K562 (cell line): ENCODE measurements around the gene SDR42E2. TPM values are rescaled to one million over a fixed set of nuclear protein-coding genes. Genes with fewer than 3 reads are reported as not detected.

ENCODE experiments used
- CREB3L1 ChIP-seq: fragments of 450-650 bp; IDR thresholded peaks from 2 replicates; pipeline ENCODE4 v1.6.1; 2014; ENCODE audit warnings: low read depth, mild to moderate bottlenecking, moderate library complexity, borderline replicate concordance
- DIDO1 ChIP-seq: fragments of 450-650 bp; IDR thresholded peaks from 2 replicates; pipeline ENCODE4 v1.6.1; 2016; ENCODE audit warnings: low read depth, missing biosample characterization, missing genetic modification characterization
- GABPB1 ChIP-seq: sonication (generic); formaldehyde crosslinking; IDR thresholded peaks from 2 replicates; pipeline ENCODE4 v1.8.0; 2022; ENCODE audit warnings: mild to moderate bottlenecking, missing genetic modification reagents
- HCFC1 ChIP-seq: IDR thresholded peaks from 2 replicates; pipeline ENCODE4 v1.6.1; 2012; ENCODE audit warnings: low read depth, low read length, improper control_type of control experiment
- HEY1 ChIP-seq: fragments of 250-450 bp; sonication (Bioruptor Pico); IDR thresholded peaks from 2 replicates; pipeline ENCODE4 v1.5.0; 2020; ENCODE audit warnings: mild to moderate bottlenecking, moderate library complexity, borderline replicate concordance
- HNRNPL ChIP-seq: fragments of 200-400 bp; formaldehyde crosslinking; IDR thresholded peaks from 2 replicates; pipeline ENCODE4 v1.6.1; 2017; ENCODE audit warnings: low read depth, mild to moderate bottlenecking, low read length
- KHSRP ChIP-seq: fragments of 450-650 bp; IDR thresholded peaks from 2 replicates; pipeline ENCODE4 v1.6.1; 2017
- MCM3 ChIP-seq: fragments of 450-650 bp; IDR thresholded peaks from 2 replicates; pipeline ENCODE4 v1.6.1; 2016
- MCM7 ChIP-seq, 2 experiments: fragments of 450-650 bp; IDR thresholded peaks; 2 replicates each; pipeline ENCODE4 v1.6.1; 2016 to 2018
- POLR3G ChIP-seq: IDR thresholded peaks from 2 replicates; pipeline ENCODE4 v1.6.1; 2011; ENCODE audit not compliant: insufficient read length, insufficient replicate concordance; ENCODE audit errors: extremely low read depth
- PURB ChIP-seq: sonication (generic); formaldehyde crosslinking; IDR thresholded peaks from 2 replicates; pipeline ENCODE4 v1.9.0; 2021; ENCODE audit warnings: low read depth, mild to moderate bottlenecking, missing genetic modification reagents
- RCOR1 ChIP-seq, 2 experiments: IDR thresholded peaks; 2 replicates each; pipeline ENCODE4 v1.6.1; 2012; ENCODE audit warnings: low read depth in 2 of 2, low read length in 2 of 2, borderline replicate concordance in 1 of 2, improper control_type of control experiment in 1 of 2
- RHOXF2B ChIP-seq: fragments of 250-450 bp; sonication (Bioruptor Pico); conservative IDR thresholded peaks from 2 replicates; pipeline ENCODE4 v1.5.1; 2021
- TCF3 ChIP-seq: sonication (generic); formaldehyde crosslinking; IDR thresholded peaks from 2 replicates; pipeline ENCODE4 v1.4.0; 2020; ENCODE audit warnings: mild to moderate bottlenecking, missing genetic modification reagents
- TRIM24 ChIP-seq, 2 experiments: fragments of 450-650 bp; IDR thresholded peaks; 2 replicates each; pipeline ENCODE4 v1.6.1; 2016
- XRCC5 ChIP-seq: fragments of 200-400 bp; formaldehyde crosslinking; IDR thresholded peaks from 2 replicates; pipeline ENCODE4 v1.6.1; 2017; ENCODE audit warnings: low read depth, mild to moderate bottlenecking, low read length
- ZNF347 ChIP-seq: fragments of 450-650 bp; formaldehyde crosslinking; IDR thresholded peaks from 2 replicates; pipeline ENCODE4 v1.4.0; 2020; ENCODE audit warnings: low read depth, mild to moderate bottlenecking, moderate library complexity
- ZNF586 ChIP-seq: fragments of 450-650 bp; formaldehyde crosslinking; conservative IDR thresholded peaks from 2 replicates; pipeline ENCODE4 v1.4.0; 2020; ENCODE audit warnings: mild to moderate bottlenecking, moderate library complexity
- ZNF717 ChIP-seq: fragments of 250-450 bp; sonication (Bioruptor Pico); IDR thresholded peaks from 2 replicates; pipeline ENCODE4 v1.5.0; 2021
- polyA plus RNA-seq, 8 experiments: library from polyadenylated mRNA; depleted of rRNA in 4 of 8; stranded (reverse) in 5 of 8; unstranded in 3 of 8; fragments of >200 nt; fragmentation: Nextera tagmentation in 2 of 8; fragmentation: Illumina TruSeq in 1 of 8; extraction: Ambion mirVana in 2 of 8; extraction: Trizol in 1 of 8; gene quantifications; 2 replicates each; pipeline versions ENCODE4 v1.2.1 to v1.2.3, GENCODE V29; 2011 to 2014; ENCODE audit warnings: inconsistent platforms in 1 of 8, missing spikeins in 1 of 8
- total RNA-seq, 7 experiments: library from RNA; depleted of rRNA in 6 of 7; stranded (reverse); fragments of >200 nt in 6 of 7; fragmentation: Illumina TruSeq in 2 of 7; extraction: Trizol in 2 of 7; gene quantifications; 2 replicates each; pipeline versions ENCODE4 v1.2.1 to v1.2.3, GENCODE V29; 2011 to 2021; ENCODE audit warnings: low replicate concordance in 1 of 7
- TF ChIP-seq, protein P1 (sequence below): fragments of 450-650 bp; IDR thresholded peaks from 2 replicates; pipeline ENCODE4 v1.6.1; 2017; ENCODE audit warnings: antibody characterized with exemption, mild to moderate bottlenecking
- TF ChIP-seq, protein P2 (sequence below): fragments of 200-800 bp; sonication (Bioruptor generic); IDR thresholded peaks from 2 replicates; pipeline ENCODE4 v1.6.1; 2017; ENCODE audit warnings: missing genetic modification characterization, missing compliant biosample characterization
- TF ChIP-seq, protein P3 (sequence below): fragments of 450-650 bp; formaldehyde crosslinking; IDR thresholded peaks from 2 replicates; pipeline ENCODE4 v1.4.0; 2020; ENCODE audit warnings: mild to moderate bottlenecking, moderate library complexity

SDR42E2 gene
- total and polyA plus RNA-seq, 9 of the 15 experiments (the other 6 are each of a cell fraction or from before 2014, with no cell fraction given) = 0.03 to 0.07 (median 0.04) TPM; not detected in 4

DNA sequence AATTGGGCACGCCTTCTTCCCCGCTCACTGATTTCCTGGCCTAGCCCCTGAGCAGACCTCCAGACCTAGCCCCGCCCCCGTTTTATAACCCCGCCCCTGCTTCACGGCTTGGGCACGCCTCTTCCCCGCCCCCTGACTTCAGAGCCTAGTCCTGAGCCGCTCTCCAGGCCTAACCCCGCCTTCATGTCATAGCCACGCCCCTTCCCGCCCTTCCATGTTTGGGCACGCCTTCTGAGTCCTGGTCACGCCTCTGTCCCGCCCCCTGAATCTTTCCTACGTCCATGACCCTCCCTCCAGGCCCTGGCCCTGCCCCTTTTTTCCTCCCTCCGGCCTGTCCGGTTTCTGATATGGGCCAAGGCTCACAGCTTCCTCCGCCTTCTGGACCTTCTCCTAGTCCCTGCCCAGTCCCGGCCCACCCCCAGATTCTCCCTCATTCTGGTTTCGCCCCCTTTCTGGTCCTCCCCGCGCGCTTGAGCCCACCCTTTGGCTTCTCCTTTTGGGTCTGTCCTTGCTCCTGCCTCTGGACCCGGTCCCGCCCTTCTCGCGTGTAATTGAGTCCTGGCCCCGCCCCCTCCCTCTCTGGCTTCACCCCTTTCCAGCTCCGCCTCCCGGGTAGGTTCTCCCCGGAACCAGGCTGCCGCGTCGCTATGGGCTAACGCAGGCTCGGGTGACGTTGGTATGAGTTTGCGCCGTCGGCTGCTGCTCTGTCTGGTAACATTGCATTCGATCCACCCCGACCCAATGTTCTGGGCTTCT, 28.6 kb downstream of the SDR42E2 start (continued):
- TF ChIP-seq, protein P1, sequence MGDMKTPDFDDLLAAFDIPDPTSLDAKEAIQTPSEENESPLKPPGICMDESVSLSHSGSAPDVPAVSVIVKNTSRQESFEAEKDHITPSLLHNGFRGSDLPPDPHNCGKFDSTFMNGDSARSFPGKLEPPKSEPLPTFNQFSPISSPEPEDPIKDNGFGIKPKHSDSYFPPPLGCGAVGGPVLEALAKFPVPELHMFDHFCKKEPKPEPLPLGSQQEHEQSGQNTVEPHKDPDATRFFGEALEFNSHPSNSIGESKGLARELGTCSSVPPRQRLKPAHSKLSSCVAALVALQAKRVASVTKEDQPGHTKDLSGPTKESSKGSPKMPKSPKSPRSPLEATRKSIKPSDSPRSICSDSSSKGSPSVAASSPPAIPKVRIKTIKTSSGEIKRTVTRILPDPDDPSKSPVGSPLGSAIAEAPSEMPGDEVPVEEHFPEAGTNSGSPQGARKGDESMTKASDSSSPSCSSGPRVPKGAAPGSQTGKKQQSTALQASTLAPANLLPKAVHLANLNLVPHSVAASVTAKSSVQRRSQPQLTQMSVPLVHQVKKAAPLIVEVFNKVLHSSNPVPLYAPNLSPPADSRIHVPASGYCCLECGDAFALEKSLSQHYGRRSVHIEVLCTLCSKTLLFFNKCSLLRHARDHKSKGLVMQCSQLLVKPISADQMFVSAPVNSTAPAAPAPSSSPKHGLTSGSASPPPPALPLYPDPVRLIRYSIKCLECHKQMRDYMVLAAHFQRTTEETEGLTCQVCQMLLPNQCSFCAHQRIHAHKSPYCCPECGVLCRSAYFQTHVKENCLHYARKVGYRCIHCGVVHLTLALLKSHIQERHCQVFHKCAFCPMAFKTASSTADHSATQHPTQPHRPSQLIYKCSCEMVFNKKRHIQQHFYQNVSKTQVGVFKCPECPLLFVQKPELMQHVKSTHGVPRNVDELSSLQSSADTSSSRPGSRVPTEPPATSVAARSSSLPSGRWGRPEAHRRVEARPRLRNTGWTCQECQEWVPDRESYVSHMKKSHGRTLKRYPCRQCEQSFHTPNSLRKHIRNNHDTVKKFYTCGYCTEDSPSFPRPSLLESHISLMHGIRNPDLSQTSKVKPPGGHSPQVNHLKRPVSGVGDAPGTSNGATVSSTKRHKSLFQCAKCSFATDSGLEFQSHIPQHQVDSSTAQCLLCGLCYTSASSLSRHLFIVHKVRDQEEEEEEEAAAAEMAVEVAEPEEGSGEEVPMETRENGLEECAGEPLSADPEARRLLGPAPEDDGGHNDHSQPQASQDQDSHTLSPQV = no peak
- TF ChIP-seq DIDO1 (tag) (no peak), TCF3 (CRISPR knock-in tag) (no peak), ZNF347 (no peak), XRCC5 (no peak), ZNF717 (CRISPR knock-in tag) (no peak), HNRNPL (no peak), CREB3L1 (peak; percentile 61; the same call in 1 of the 2 replicates), RCOR1 (IDR thresholded peaks at IDR 0.05; ENCODE audit: borderline replicate concordance in 1 of 2, low read depth in 2 of 2, low read length in 2 of 2) (no peak; a peak in 1 of 4 replicates), ZNF586 (CRISPR knock-in tag) (no peak), TRIM24 (IDR thresholded peaks at IDR 0.05) (no peak), POLR3G (no peak), HCFC1 (no peak), MCM7 (IDR thresholded peaks at IDR 0.05) (no peak), HEY1 (no peak), MCM3 (no peak), PURB (CRISPR knock-in tag) (no peak), GABPB1 (CRISPR knock-in tag) (0 out of 2 replicates have a peak, but pooled peaks have one; percentile 61), RHOXF2B (CRISPR knock-in tag) (no peak), KHSRP (no peak)
- TF ChIP-seq, protein P2, sequence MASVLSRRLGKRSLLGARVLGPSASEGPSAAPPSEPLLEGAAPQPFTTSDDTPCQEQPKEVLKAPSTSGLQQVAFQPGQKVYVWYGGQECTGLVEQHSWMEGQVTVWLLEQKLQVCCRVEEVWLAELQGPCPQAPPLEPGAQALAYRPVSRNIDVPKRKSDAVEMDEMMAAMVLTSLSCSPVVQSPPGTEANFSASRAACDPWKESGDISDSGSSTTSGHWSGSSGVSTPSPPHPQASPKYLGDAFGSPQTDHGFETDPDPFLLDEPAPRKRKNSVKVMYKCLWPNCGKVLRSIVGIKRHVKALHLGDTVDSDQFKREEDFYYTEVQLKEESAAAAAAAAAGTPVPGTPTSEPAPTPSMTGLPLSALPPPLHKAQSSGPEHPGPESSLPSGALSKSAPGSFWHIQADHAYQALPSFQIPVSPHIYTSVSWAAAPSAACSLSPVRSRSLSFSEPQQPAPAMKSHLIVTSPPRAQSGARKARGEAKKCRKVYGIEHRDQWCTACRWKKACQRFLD (CRISPR knock-in tag) = no peak
- TF ChIP-seq, protein P3, sequence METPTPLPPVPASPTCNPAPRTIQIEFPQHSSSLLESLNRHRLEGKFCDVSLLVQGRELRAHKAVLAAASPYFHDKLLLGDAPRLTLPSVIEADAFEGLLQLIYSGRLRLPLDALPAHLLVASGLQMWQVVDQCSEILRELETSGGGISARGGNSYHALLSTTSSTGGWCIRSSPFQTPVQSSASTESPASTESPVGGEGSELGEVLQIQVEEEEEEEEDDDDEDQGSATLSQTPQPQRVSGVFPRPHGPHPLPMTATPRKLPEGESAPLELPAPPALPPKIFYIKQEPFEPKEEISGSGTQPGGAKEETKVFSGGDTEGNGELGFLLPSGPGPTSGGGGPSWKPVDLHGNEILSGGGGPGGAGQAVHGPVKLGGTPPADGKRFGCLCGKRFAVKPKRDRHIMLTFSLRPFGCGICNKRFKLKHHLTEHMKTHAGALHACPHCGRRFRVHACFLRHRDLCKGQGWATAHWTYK (CRISPR knock-in tag) = no peak
